NCI-H187 treated with DMSO at 0.1 percent for 48 hours (cell line): ENCODE data around the gene CENPK.
"Not testable (repeated sequence)": the region's sequence is repeated elsewhere in the genome, so short reads cannot be mapped to it uniquely, and the experiment has no call there.

Experiments
- DNase-seq: peaks from one replicate; lab custom pipeline; 2025; lab: John Stamatoyannopoulos, UW

The CENPK gene

GRCh38 chr5:65562731-65563701 lies at the start of gene CENPK, which contains the start of gene PPWD1:
Gene CENPK, minus strand, starts transcription at chr5:65563168. Its CDS starts 8,261 bp downstream, at chr5:65554907.
Gene PPWD1, plus strand, starts transcription at chr5:65563296. Its CDS starts 15 bp downstream, at chr5:65563311.
- peak; percentile 88 for DNase-seq

- DNase-seq: no peak
These were observed 49.4 kb upstream of the CENPK start for GRCh38 chr5:65612298-65612907.

GRCh38 chr5:65611524-65611923 lies 48.6 kb upstream of the CENPK start:
- DNase-seq: peak; percentile 80

- not testable (repeated sequence) for DNase-seq
These were observed 38.8 kb upstream of the CENPK start for GRCh38 chr5:65601761-65602160.

GRCh38 chr5:65588694-65589093 lies 25.7 kb upstream of the CENPK start:
- no peak for DNase-seq

GRCh38 chr5:65577141-65577540 lies 14.2 kb upstream of the CENPK start:
- no peak for DNase-seq

GRCh38 chr5:65570598-65571226 lies 7.7 kb upstream of the CENPK start:
- DNase-seq: no peak

GRCh38 chr5:65566505-65566904 lies 3.5 kb upstream of the CENPK start:
- DNase-seq: no peak

- no peak for DNase-seq
These were observed 809 bp upstream of the CENPK start for GRCh38 chr5:65563777-65564176.

- DNase-seq: no peak
These were observed 6.2 kb downstream of the CENPK start for GRCh38 chr5:65556718-65557117.

- no peak for DNase-seq
These were observed 6.8 kb downstream of the CENPK start for GRCh38 chr5:65556181-65556580.

GRCh38 chr5:65555287-65555686 lies 7.7 kb downstream of the CENPK start:
- no peak for DNase-seq

- DNase-seq: no peak
These were observed 9.0 kb downstream of the CENPK start for GRCh38 chr5:65553941-65554340.

GRCh38 chr5:65548281-65548680 lies 14.7 kb downstream of the CENPK start:
- DNase-seq: no peak

- no peak for DNase-seq
These were observed 16.8 kb downstream of the CENPK start for GRCh38 chr5:65546141-65546540.

GRCh38 chr5:65544473-65544872 lies 18.5 kb downstream of the CENPK start:
- no peak for DNase-seq

- no peak for DNase-seq
These were observed 23.1 kb downstream of the CENPK start for GRCh38 chr5:65539827-65540226.

- DNase-seq: no peak
These were observed 27.4 kb downstream of the CENPK start for GRCh38 chr5:65535529-65535987.

GRCh38 chr5:65530904-65531303 lies 32.1 kb downstream of the CENPK start:
- DNase-seq: no peak

GRCh38 chr5:65525726-65526125 lies 37.2 kb downstream of the CENPK start:
- no peak for DNase-seq

GRCh38 chr5:65512170-65512937 lies 50.6 kb downstream of the CENPK start:
- DNase-seq: no peak

- DNase-seq: no peak
These were observed 54.0 kb downstream of the CENPK start for GRCh38 chr5:65508978-65509377.
